ENCODE data around the gene TENT4B.
"Not testable (repeated sequence)": the region's sequence is repeated elsewhere in the genome, so short reads cannot be mapped to it uniquely, and the experiment has no call there.

Gene TENT4B

GRCh38 chr16:50234771-50235556, 81.9 kb downstream of the TENT4B start:
- DNase-seq (ENCODE audit: low read depth, low spot score) = peak; percentile 58
- in situ Hi-C loops (cut with HindIII; ENCODE audit: low sequenced_read_pairs) = no loop called here
- no peak overlapping the region for H3K4me3 ChIP-seq (ENCODE audit: low read depth, low read length)
- TF ChIP-seq, protein P1, sequence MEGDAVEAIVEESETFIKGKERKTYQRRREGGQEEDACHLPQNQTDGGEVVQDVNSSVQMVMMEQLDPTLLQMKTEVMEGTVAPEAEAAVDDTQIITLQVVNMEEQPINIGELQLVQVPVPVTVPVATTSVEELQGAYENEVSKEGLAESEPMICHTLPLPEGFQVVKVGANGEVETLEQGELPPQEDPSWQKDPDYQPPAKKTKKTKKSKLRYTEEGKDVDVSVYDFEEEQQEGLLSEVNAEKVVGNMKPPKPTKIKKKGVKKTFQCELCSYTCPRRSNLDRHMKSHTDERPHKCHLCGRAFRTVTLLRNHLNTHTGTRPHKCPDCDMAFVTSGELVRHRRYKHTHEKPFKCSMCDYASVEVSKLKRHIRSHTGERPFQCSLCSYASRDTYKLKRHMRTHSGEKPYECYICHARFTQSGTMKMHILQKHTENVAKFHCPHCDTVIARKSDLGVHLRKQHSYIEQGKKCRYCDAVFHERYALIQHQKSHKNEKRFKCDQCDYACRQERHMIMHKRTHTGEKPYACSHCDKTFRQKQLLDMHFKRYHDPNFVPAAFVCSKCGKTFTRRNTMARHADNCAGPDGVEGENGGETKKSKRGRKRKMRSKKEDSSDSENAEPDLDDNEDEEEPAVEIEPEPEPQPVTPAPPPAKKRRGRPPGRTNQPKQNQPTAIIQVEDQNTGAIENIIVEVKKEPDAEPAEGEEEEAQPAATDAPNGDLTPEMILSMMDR (IDR thresholded peaks at IDR 0.05; ENCODE audit: low read depth, low read length) = no peak

GRCh38 chr16:50235581-50235980, 82.5 kb downstream of the TENT4B start:
- in situ Hi-C loops (cut with HindIII; ENCODE audit: low sequenced_read_pairs) = no loop called here
- DNase-seq (ENCODE audit: low read depth, low spot score) = peak; percentile 56
- no peak overlapping the region for H3K4me3 ChIP-seq (ENCODE audit: low read depth, low read length)
- TF ChIP-seq, protein P1 (IDR thresholded peaks at IDR 0.05; ENCODE audit: low read depth, low read length) = no peak

- no peak for DNase-seq (ENCODE audit: low read depth, low spot score)
- TF ChIP-seq, protein P1 (IDR thresholded peaks at IDR 0.05; ENCODE audit: low read depth, low read length) = no peak
- in situ Hi-C loops (cut with HindIII; ENCODE audit: low sequenced_read_pairs) = no loop called here
- H3K4me3 ChIP-seq (ENCODE audit: low read depth, low read length) = no peak overlapping the region
Observed at GRCh38 chr16:50238314-50238713, 85.2 kb downstream of the TENT4B start.

- no peak for DNase-seq (ENCODE audit: low read depth, low spot score)
- TF ChIP-seq, protein P1 (IDR thresholded peaks at IDR 0.05; ENCODE audit: low read depth, low read length) = no peak
- no peak overlapping the region for H3K4me3 ChIP-seq (ENCODE audit: low read depth, low read length)
- in situ Hi-C loops (cut with HindIII; ENCODE audit: low sequenced_read_pairs) = no loop called here
Observed at GRCh38 chr16:50238868-50239301, 85.8 kb downstream of the TENT4B start.

- DNase-seq (ENCODE audit: low read depth, low spot score); in situ Hi-C loops (cut with HindIII; ENCODE audit: low sequenced_read_pairs); H3K4me3 ChIP-seq (ENCODE audit: low read depth, low read length): not testable (repeated sequence)
Observed at GRCh38 chr16:50243024-50243423, 89.9 kb downstream of the TENT4B start.

- DNase-seq (ENCODE audit: low read depth, low spot score) = peak; percentile 25
- no peak overlapping the region for H3K4me3 ChIP-seq (ENCODE audit: low read depth, low read length)
Observed at GRCh38 chr16:50244140-50244503, 91.0 kb downstream of the TENT4B start.

More at GRCh38 chr16:50244140-50244503, 91.0 kb downstream of the TENT4B start:
- TF ChIP-seq, protein P1 (IDR thresholded peaks at IDR 0.05; ENCODE audit: low read depth, low read length) = no peak
- in situ Hi-C loops (cut with HindIII; ENCODE audit: low sequenced_read_pairs) = no loop called here
